ENCODE data around the gene CD300E.

GRCh38 chr17:74652020-74652419 is 28.5 kb upstream of the CD300E start:
- TF ChIP-seq EZH2 (IDR thresholded peaks at IDR 0.05) (no peak; the same call in 1 of the 2 replicates), POLR2AphosphoS5 (IDR thresholded peaks at IDR 0.05; ENCODE audit: low read depth, low read length) (no peak), CTCF (IDR thresholded peaks at IDR 0.05 in 2 of 3, conservative IDR thresholded peaks at IDR 0.05 in 1 of 3; ENCODE audit: borderline replicate concordance in 1 of 3, insufficient read depth in 1 of 3, low read depth in 2 of 3, low read length in 2 of 3) (no peak), RAD21 (IDR thresholded peaks at IDR 0.05; ENCODE audit: low read depth) (no peak), ATF3 (IDR thresholded peaks at IDR 0.05) (no peak), POLR2A (IDR thresholded peaks at IDR 0.05; ENCODE audit: borderline replicate concordance, extremely low read depth, insufficient read depth, insufficient read length) (no peak), JUND (IDR thresholded peaks at IDR 0.05) (no peak), SP1 (IDR thresholded peaks at IDR 0.05; ENCODE audit: low read depth) (no peak), ZBTB33 (IDR thresholded peaks at IDR 0.05; ENCODE audit: extremely low read depth, insufficient replicate concordance, low read length) (no peak), ZNF274 (IDR thresholded peaks at IDR 0.05; ENCODE audit: low read depth, low read length) (no peak)

All from HCT116 (cell line).